Transverse colon (tissue), 4 donors: ENCODE results near the gene KAZN.

Experiments
- EP300 ChIP-seq: sonication (generic); formaldehyde crosslinking; IDR thresholded peaks from one replicate; pipeline ENCODE4 v1.6.1; 2017; ENCODE audit warnings: antibody characterized with exemption, low read depth
- POLR2A ChIP-seq: fragments of 450-650 bp; IDR thresholded peaks from one replicate; pipeline ENCODE4 v1.6.1; 2016; ENCODE audit warnings: antibody characterized with exemption, mild to moderate bottlenecking, moderate library complexity
- POLR2AphosphoS5 ChIP-seq, 3 donors: sonication (generic); formaldehyde crosslinking; IDR thresholded peaks; one replicate each; pipeline ENCODE4 v1.6.1; 2016; ENCODE audit warnings: antibody characterized with exemption in 3 of 3
- TF ChIP-seq, protein P1 (sequence below), 5 experiments: fragments of 200-600 bp in 3 of 5; fragments of 450-650 bp in 2 of 5; sonication (generic) in 3 of 5; IDR thresholded peaks; 1 replicate in 2 of 5; 2 replicates in 3 of 5; pipeline ENCODE4 v1.5.1; 2016 to 2017; ENCODE audit warnings: antibody characterized with exemption in 5 of 5, inconsistent platforms in 3 of 5, mild to moderate bottlenecking in 2 of 5, moderate library complexity in 1 of 5

- TF ChIP-seq POLR2A (no peak), EP300 (no peak), POLR2AphosphoS5 (IDR thresholded peaks at IDR 0.05) (no peak)
- TF ChIP-seq, protein P1, sequence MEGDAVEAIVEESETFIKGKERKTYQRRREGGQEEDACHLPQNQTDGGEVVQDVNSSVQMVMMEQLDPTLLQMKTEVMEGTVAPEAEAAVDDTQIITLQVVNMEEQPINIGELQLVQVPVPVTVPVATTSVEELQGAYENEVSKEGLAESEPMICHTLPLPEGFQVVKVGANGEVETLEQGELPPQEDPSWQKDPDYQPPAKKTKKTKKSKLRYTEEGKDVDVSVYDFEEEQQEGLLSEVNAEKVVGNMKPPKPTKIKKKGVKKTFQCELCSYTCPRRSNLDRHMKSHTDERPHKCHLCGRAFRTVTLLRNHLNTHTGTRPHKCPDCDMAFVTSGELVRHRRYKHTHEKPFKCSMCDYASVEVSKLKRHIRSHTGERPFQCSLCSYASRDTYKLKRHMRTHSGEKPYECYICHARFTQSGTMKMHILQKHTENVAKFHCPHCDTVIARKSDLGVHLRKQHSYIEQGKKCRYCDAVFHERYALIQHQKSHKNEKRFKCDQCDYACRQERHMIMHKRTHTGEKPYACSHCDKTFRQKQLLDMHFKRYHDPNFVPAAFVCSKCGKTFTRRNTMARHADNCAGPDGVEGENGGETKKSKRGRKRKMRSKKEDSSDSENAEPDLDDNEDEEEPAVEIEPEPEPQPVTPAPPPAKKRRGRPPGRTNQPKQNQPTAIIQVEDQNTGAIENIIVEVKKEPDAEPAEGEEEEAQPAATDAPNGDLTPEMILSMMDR (IDR thresholded peaks at IDR 0.05): no peak
Measured at GRCh38 chr1:14840374-14840773, 241.9 kb downstream of the KAZN start.
